Glutamatergic neuron (in vitro differentiated cells): ENCODE measurements around the gene CTNNA2. TPM values are rescaled to one million over a fixed set of nuclear protein-coding genes. Genes with fewer than 3 reads are reported as not detected.

ENCODE experiments used
- DNase-seq: peaks from one replicate; pipeline ENCODE4 v3.0.0; 2022
- H3K27ac Mint-ChIP-seq: one replicate; pipeline ENCODE4 v1.8.0; 2020; ENCODE audit warnings: mild to moderate bottlenecking, mixed read lengths, inconsistent platforms; ENCODE audit not compliant: unreplicated experiment
- H3K27me3 Mint-ChIP-seq: one replicate; pipeline ENCODE4 v1.8.0; 2020; ENCODE audit warnings: mild to moderate bottlenecking, moderate library complexity, mixed read lengths, inconsistent platforms; ENCODE audit not compliant: unreplicated experiment
- H3K36me3 Mint-ChIP-seq: one replicate; pipeline ENCODE4 v1.8.0; 2020; ENCODE audit warnings: mild to moderate bottlenecking, mixed read lengths, inconsistent platforms; ENCODE audit not compliant: unreplicated experiment
- H3K4me1 Mint-ChIP-seq: one replicate; pipeline ENCODE4 v1.8.0; 2020; ENCODE audit warnings: mild to moderate bottlenecking, low read depth, mixed read lengths, inconsistent platforms; ENCODE audit not compliant: unreplicated experiment
- H3K4me3 Mint-ChIP-seq: one replicate; pipeline ENCODE4 v1.8.0; 2020; ENCODE audit warnings: mild to moderate bottlenecking, mixed read lengths, inconsistent platforms; ENCODE audit not compliant: unreplicated experiment
- H3K9me3 Mint-ChIP-seq: one replicate; pipeline ENCODE4 v1.8.0; 2020; ENCODE audit warnings: mild to moderate bottlenecking, moderate library complexity, mixed read lengths, inconsistent platforms; ENCODE audit not compliant: unreplicated experiment
- CTCF ChIP-seq: fragments of 200-600 bp; sonication (generic); IDR thresholded peaks from one replicate; pipeline ENCODE4 v1.5.0; 2021; ENCODE audit not compliant: partially characterized antibody, unreplicated experiment
- total RNA-seq: library from RNA; stranded (reverse); fragmentation: NEBNext Ultra II Directional; extraction: Animal tissue kit (Norgen Biotek cat#: 25700); gene quantifications from one replicate; pipeline ENCODE4 v1.2.1, GENCODE V29; 2021; ENCODE audit not compliant: unreplicated experiment

The CTNNA2 gene
- total RNA-seq, 1 donor from 2014 or later: 76.2 TPM

- no peak for TF ChIP-seq CTCF
- Mint-ChIP-seq H3K4me3 (no peak overlapping the region), H3K9me3 (peaks cover 2% of the 10 kb centered on the region), H3K36me3 (peaks cover 4% of the 10 kb centered on the region), H3K27me3 (no peaks in the 10 kb centered on the region), H3K4me1 (no peaks in the 10 kb centered on the region), H3K27ac (peak overlapping the region; percentile 15)
- DNase-seq: no peak
Observed at GRCh38 chr2:79846878-79847277, 334.0 kb downstream of the CTNNA2 start.

GRCh38 chr2:79849241-79849640 lies 336.4 kb downstream of the CTNNA2 start:
- H3K4me3 Mint-ChIP-seq: no peak overlapping the region
- H3K9me3 Mint-ChIP-seq: no peaks in the 10 kb centered on the region
- H3K27ac Mint-ChIP-seq: no peak overlapping the region
- no peak for TF ChIP-seq CTCF
- peaks cover 4% of the 10 kb centered on the region for H3K36me3 Mint-ChIP-seq
- H3K27me3 Mint-ChIP-seq: no peaks in the 10 kb centered on the region
- DNase-seq: no peak
- H3K4me1 Mint-ChIP-seq: no peaks in the 10 kb centered on the region

- Mint-ChIP-seq H3K27ac (no peak overlapping the region), H3K27me3 (no peaks in the 10 kb centered on the region), H3K4me1 (peaks cover under 1% of the 10 kb centered on the region), H3K4me3 (no peak overlapping the region), H3K9me3 (no peaks in the 10 kb centered on the region), H3K36me3 (peaks cover 4% of the 10 kb centered on the region)
- no peak for DNase-seq
- no peak for TF ChIP-seq CTCF
Observed at GRCh38 chr2:79849949-79850348, 337.1 kb downstream of the CTNNA2 start.

- Mint-ChIP-seq H3K36me3 (peaks cover 4% of the 10 kb centered on the region), H3K9me3 (peaks cover 4% of the 10 kb centered on the region), H3K27me3 (peaks cover 6% of the 10 kb centered on the region), H3K4me3 (no peak overlapping the region), H3K27ac (no peak overlapping the region), H3K4me1 (peaks cover 5% of the 10 kb centered on the region)
- no peak for DNase-seq
- no peak for TF ChIP-seq CTCF
Observed at GRCh38 chr2:79850912-79851311, 338.1 kb downstream of the CTNNA2 start.

GRCh38 chr2:79855264-79856006 lies 342.6 kb downstream of the CTNNA2 start:
- H3K4me1 Mint-ChIP-seq: peaks cover 7% of the 10 kb centered on the region
- TF ChIP-seq CTCF: no peak
- H3K36me3 Mint-ChIP-seq: no peaks in the 10 kb centered on the region
- H3K27ac Mint-ChIP-seq: peak overlapping the region; percentile 36
- H3K9me3 Mint-ChIP-seq: peaks cover 4% of the 10 kb centered on the region
- peak; percentile 23 for DNase-seq
- peaks cover 7% of the 10 kb centered on the region for H3K27me3 Mint-ChIP-seq
- peak overlapping the region; percentile 13 for H3K4me3 Mint-ChIP-seq
